ENCODE results near the gene MTRF1L. TPM values are rescaled to one million over a fixed set of nuclear protein-coding genes. Genes with fewer than 3 reads are reported as not detected.

MTRF1L gene, protein sequence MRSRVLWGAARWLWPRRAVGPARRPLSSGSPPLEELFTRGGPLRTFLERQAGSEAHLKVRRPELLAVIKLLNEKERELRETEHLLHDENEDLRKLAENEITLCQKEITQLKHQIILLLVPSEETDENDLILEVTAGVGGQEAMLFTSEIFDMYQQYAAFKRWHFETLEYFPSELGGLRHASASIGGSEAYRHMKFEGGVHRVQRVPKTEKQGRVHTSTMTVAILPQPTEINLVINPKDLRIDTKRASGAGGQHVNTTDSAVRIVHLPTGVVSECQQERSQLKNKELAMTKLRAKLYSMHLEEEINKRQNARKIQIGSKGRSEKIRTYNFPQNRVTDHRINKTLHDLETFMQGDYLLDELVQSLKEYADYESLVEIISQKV
- total RNA-seq: 10 to 100 TPM; 14.2 to 17.3 TPM

DNA sequence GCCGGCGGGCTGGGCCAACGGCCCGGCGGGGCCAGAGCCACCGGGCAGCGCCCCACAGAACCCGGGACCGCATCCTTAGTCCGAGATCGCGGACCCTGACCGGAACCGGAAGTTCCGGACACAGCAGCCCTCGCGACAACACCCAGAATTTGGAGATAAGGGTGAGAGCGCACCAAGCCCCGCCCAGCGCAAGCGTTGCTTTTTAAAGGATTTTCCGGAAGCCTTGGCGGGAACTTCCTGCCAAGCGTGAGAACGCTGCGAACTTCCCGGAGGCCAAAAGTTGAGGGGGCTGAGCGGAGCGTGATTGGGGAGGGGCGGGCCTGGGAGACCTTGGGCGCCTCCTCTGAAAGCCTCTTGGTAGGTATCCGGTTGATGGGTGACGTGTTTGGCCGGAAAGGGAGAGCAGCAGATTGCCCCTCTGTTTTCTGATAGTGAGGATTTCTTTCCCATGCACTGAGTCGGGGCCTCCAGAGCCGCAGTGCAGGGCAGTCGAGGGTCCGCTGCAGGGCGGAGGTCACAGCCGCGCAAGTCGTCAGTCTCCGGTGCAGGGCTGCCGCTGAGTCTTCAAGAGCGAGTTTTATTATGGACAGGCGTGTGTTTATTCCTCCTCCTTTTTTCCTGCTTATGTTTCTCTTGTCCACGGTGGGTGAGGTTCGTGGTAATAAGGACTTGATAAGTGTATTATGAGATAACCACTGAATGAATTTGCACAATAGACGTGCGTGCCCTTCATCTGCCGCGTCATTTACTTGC is at the start of gene MTRF1L:
TSS of gene MTRF1L (minus strand) at position 97 of the 753 bp plus-strand sequence. CDS start at position 73, 24 bp downstream.
- Mint-ChIP-seq H3K9me3 (peaks cover 0 to 4% of the 10 kb centered on the region in 2 donors), H3K36me3 (peaks cover 19 to 33% of the 10 kb centered on the region in 2 donors), H3K27ac (peak within 1 kb of the TSS; percentile 94 to 96)
- DNase-seq (ENCODE audit: low spot score in 2 of 2) (peak; percentile 83 to 92), ATAC-seq (peak; percentile 94 to 95)

DNA sequence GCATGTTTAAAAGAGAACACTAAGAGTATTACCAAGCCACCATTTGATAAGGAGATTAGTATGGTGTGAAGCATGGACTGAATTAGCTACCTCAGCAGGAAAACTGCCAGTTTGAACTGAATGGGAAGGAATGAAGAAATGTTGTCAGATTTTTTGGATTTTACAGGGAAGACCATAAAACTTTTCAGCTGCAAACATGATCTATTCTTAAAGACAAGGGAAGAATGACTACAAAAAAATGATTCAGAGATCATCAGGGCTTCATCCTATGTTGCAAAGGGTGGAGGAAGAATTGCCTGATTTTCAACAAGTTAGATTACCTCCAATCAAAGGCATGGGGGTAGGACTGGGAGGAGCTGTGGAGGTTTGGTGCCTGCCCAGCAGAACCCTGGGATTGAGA is 49.3 kb upstream of the MTRF1L start:
- no peak overlapping the region for H3K27ac Mint-ChIP-seq
- H3K9me3 Mint-ChIP-seq: peaks cover 5 to 8% of the 10 kb centered on the region in 2 donors
- ATAC-seq (no peak), DNase-seq (ENCODE audit: low spot score in 2 of 2) (no peak)
- peaks cover 0 to 6% of the 10 kb centered on the region in 2 donors for H3K36me3 Mint-ChIP-seq

DNA sequence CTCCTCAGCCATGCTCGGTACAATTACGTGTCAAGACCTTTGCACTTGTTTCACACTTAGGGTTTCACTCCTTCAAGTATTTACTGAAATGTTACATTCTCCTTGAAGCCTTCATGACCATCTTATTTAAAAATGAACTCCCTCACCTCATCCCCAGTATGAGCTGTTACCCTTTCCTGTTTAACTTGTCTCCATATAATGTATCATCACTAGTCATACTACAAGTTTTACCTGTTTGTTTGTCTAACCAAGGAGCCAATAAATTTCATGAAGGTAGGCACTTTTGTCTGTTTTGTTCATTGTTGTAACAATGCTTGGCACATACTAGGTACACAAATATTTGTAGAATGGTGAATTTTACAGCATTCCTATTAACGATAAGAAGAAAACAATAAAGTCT is 46.1 kb upstream of the MTRF1L start:
- Mint-ChIP-seq H3K9me3 (peaks cover 5 to 8% of the 10 kb centered on the region in 2 donors), H3K27ac (no peak overlapping the region), H3K36me3 (peaks cover 0 to 6% of the 10 kb centered on the region in 2 donors)
- DNase-seq (ENCODE audit: low spot score in 2 of 2): no peak
- ATAC-seq: no peak

DNA sequence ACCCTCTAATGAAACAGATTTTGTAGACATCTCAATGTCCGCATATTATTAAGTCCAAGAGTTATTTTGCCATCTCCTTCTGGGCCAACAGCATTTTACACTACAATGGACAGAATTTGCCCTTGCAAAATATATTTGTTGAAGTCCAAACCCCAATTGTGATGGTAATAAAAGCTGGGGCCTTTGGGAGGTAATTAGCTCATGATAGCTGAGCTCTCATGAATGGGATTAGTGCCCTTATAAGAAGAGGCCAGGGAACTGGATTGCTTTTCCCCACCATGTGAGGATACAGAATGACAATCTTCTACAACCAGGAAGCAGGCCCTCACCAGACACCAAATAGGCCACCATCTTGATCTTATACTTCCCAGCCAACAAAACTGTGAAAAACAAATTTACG is 44.9 kb upstream of the MTRF1L start:
- Mint-ChIP-seq H3K9me3 (peaks cover 5 to 8% of the 10 kb centered on the region in 2 donors), H3K36me3 (peaks cover 0 to 6% of the 10 kb centered on the region in 2 donors), H3K27ac (no peak overlapping the region)
- DNase-seq (ENCODE audit: low spot score in 2 of 2) (no peak), ATAC-seq (no peak)

DNA sequence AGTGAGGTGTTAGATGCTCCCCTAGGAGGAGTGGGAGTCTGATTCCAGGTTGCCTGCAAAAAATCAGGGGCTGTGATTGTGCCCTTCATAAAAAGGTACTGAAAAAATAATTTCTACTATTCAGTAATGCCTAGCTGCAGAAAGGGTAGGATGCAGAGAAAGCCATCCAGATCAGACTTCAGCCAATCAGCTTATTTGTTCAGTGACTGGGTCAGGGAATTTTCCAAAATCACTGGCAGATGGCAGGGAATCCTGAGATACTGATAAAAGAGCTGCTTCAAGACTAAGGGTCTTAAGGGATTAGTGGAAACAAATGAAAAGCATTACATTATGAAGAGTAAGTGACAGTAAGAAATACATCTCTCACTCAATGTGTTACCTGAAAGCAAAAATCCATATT is 42.8 kb upstream of the MTRF1L start:
- no peak for ATAC-seq
- peaks cover 0 to 8% of the 10 kb centered on the region in 2 donors for H3K9me3 Mint-ChIP-seq
- H3K36me3 Mint-ChIP-seq: no peaks in the 10 kb centered on the region
- H3K27ac Mint-ChIP-seq: no peak overlapping the region
- DNase-seq (ENCODE audit: low spot score in 2 of 2): no peak

DNA sequence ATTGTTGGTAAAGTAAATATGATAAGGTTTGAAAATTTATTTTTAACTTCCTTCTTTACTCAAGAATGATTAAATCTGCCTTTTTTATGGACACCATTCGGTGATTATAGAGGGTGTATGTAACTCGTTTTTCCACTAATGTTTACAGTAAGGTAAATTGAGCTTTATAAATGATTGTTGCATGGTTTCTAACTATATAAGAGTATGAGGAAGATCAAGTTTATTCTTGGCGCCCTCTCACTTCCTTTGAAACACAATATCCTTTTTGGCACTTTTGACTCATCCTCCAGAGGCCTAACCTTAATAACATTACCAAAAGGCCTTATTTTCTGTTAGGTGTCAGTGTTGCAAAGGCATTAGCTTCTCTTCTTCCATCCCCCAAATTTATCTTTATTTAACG is 41.8 kb upstream of the MTRF1L start:
- ATAC-seq (no peak), DNase-seq (ENCODE audit: low spot score in 2 of 2) (no peak)
- no peaks in the 10 kb centered on the region for H3K36me3 Mint-ChIP-seq
- H3K9me3 Mint-ChIP-seq: peaks cover 0 to 8% of the 10 kb centered on the region in 2 donors
- no peak overlapping the region for H3K27ac Mint-ChIP-seq

DNA sequence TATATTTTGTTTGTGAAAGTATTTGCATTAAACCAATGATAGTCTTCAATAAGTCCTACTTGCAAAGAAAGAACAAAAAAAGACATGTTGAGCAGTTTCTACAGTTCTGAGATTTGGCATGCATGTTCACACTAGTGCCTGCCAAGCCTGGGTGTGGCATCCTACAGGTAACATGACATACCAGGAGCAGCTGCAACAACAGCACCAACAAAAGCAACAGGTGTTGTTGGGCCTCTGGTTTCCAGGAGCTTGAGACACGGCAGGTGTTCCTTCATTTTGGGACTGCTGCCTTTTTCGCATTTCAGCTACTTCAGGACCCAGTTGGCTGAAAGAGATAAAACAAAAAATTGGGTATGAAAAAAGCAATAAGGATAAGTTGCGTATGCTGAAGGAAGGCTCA is 41.2 kb upstream of the MTRF1L start:
- DNase-seq (ENCODE audit: low spot score in 2 of 2) (no peak), ATAC-seq (no peak)
- no peaks in the 10 kb centered on the region for H3K36me3 Mint-ChIP-seq
- peaks cover 0 to 8% of the 10 kb centered on the region in 2 donors for H3K9me3 Mint-ChIP-seq
- no peak overlapping the region for H3K27ac Mint-ChIP-seq

DNA sequence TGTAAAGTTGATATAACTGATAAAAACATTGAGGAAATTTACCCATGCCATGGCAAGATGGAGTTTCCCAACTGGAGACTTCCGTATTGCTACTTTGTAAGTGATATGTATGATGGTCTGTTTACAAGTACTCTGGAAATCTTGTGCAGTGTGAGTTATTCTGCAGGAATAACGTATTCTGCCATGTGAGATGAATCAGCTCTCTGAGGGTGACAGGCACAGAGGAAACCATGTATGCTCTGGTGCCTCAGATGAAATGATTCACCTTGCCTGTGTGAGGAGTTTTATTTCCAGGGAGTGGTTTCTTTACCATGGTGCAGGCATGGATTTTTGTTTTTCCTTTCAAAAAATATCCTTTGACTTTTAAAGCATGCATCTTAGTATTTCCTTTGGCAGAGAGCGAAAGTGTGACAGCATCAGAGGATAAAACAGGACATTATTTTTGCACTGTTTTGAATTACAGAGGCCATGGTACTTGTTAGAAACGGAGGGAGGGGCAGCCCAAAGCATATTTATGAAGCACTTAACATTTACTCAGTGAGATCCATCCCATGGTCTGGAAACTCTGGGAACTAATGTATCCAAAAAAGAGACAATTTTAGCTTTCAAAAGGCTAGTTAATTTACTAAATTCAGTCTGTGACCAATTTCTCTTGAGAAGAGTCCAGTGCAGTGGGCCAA is 36.0 kb upstream of the MTRF1L start:
- Mint-ChIP-seq H3K27ac (no peak overlapping the region), H3K36me3 (no peaks in the 10 kb centered on the region), H3K9me3 (no peaks in the 10 kb centered on the region)
- no peak for DNase-seq (ENCODE audit: low spot score in 2 of 2)
- ATAC-seq: no peak

DNA sequence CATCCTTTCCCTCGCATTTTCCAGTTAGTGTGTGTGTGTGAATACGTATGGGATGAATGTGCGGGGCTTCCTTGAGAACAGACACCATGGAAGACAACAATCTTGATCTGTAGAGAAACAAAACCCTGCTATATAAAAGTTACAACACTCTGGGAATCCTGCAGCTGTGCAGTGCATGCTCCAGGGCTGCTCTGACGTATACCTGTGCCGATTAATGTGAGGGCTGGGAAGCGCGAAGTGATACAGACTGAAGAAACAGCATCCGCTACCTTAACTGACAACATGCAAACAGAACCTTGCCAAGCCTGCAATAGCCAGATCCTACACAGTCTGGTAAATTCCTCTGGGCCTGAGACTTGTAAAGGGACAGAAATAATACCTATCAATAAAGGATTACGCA is 31.6 kb upstream of the MTRF1L start:
- H3K27ac Mint-ChIP-seq: no peak overlapping the region
- ATAC-seq (no peak), DNase-seq (ENCODE audit: low spot score in 2 of 2) (no peak)
- H3K36me3 Mint-ChIP-seq: no peaks in the 10 kb centered on the region
- H3K9me3 Mint-ChIP-seq: no peaks in the 10 kb centered on the region

DNA sequence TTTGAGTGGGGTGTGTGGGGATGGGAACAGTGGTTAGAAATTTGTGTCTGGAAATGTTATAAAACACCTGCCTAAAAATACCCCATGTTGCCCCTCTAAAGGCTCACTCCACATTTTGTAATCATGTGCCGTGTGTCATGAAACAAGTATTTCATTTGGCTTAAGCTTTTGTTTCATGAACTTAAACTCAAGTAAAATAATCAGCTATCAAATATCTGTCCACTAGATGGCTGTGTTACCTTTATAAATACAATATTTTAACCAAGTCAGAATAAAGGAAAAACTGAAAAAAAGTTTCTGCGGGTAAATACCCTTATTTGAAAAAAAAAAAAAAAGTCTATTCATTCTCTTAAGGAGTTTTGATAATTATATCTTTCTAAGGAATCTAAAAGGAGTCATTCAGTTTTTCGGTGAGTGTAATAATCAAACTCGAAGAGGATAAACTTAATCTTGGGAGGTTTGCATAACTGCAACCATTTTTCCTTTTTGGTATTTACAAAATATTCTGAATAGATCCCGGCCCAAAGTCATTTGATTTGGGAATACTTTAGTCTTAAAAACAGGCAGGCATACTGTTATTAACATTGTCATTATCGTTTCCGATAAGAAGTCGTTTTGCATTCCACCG is 29.9 kb upstream of the MTRF1L start:
- H3K27ac Mint-ChIP-seq: no peak overlapping the region
- ATAC-seq: no peak
- H3K9me3 Mint-ChIP-seq: no peaks in the 10 kb centered on the region
- no peak for DNase-seq (ENCODE audit: low spot score in 2 of 2)
- no peaks in the 10 kb centered on the region for H3K36me3 Mint-ChIP-seq

DNA sequence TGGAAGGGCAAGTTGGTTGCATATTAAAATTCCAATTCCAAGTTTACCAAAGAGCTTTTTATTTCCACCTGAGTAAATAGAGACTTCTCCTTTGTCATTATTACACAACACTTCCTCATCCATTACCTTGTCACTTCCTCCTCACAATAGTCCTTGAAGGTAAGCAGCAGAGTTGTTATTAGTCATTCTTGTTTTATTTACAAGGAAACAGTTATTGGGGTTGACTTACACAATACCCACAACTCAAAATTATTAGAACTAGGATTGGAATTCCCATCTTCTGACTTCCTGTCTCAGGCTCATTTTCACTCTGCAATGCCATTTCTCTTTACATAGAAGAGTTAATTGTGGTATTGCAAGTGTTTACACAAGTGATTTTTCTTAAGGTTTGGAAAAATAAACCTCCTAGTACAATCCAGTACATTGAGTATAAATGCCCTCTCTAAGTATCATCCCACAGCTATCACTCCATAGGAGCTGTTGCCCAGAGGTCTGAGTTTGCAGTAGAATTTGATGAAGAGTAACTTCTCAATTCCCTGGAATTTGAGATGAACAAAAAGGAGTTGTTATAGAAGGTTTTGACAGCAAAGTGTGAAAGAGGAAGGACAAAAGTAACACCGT is 28.9 kb upstream of the MTRF1L start:
- no peaks in the 10 kb centered on the region for H3K9me3 Mint-ChIP-seq
- H3K36me3 Mint-ChIP-seq: no peaks in the 10 kb centered on the region
- no peak overlapping the region for H3K27ac Mint-ChIP-seq
- no peak for DNase-seq (ENCODE audit: low spot score in 2 of 2)
- ATAC-seq: no peak

DNA sequence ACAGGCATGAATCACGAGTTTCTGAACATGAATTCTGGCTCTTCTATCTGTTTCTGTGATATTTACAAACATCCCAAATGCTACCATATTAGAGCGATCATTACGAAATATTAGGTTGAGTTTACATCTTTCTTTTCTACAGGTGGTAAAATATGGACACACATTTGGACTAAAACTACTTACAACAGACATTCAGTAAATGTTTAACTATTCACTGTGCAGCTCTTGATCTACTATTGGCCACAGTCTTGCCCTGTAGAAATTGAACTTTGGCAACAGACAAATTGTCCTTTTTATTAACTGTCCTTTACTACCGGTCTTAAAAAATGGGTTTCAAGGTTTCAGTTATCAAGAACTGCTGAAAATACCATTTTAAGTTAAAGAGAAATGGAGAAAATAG is 26.5 kb upstream of the MTRF1L start:
- H3K27ac Mint-ChIP-seq: no peak overlapping the region
- no peaks in the 10 kb centered on the region for H3K36me3 Mint-ChIP-seq
- no peaks in the 10 kb centered on the region for H3K9me3 Mint-ChIP-seq
- DNase-seq (ENCODE audit: low spot score in 2 of 2): no peak
- ATAC-seq: no peak

DNA sequence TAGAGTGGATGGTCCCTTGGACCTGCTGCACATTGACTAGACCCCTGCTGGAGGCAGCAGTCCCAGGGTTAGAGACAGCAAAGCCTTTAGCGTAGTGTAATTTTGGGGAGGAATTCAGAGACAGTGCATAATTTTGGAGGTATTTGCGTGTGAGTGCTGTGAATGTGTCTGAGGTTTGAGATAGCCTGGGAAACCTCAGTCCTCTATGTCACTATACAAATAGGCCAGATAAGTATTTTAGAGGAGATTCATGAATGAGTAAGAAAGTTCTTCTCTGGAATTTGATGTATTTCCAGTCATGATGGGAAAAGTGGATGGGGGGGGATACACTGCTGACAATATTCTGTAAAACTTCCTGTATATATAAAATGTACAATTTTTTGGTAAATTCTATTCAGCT is 25.8 kb upstream of the MTRF1L start:
- Mint-ChIP-seq H3K36me3 (no peaks in the 10 kb centered on the region), H3K9me3 (no peaks in the 10 kb centered on the region), H3K27ac (no peak overlapping the region)
- DNase-seq (ENCODE audit: low spot score in 2 of 2): no peak
- no peak for ATAC-seq

DNA sequence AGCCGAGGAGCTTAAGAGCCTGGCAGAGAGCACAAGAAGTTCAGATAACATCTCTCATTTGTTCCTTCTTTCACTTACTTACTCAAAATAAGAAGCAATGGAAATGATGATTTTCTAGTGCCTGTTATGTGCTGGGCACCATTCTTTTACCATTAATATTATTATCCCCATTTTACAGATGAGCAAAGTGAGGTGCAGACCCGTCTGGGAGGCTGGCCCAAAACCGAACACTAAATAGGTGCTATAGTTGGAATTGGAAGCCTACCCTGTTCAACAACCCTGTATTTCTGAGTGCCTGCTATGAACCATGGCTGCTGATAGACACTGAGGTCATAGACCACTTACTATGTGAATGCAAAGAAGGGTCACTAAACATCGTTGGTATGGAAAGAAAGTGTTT is 25.0 kb upstream of the MTRF1L start:
- Mint-ChIP-seq H3K9me3 (no peaks in the 10 kb centered on the region), H3K36me3 (no peaks in the 10 kb centered on the region), H3K27ac (no peak overlapping the region)
- no peak for DNase-seq (ENCODE audit: low spot score in 2 of 2)
- ATAC-seq: no peak

DNA sequence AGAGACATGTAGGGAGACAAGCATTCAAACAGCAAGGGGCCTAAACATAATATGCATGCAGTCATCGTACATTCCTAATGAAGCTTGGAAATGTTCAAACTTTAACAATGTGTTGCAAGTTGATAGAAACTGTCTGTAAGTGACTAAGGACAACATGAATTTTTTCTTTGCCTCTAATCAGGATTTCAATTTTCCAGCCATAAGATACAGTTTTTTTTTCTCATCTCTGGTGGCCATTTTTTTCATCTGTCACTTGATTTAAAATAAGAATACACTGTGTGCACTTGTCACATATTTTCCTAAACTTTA is 22.2 kb upstream of the MTRF1L start:
- DNase-seq (ENCODE audit: low spot score in 2 of 2) (no peak), ATAC-seq (no peak)
- Mint-ChIP-seq H3K27ac (no peak overlapping the region), H3K36me3 (no peaks in the 10 kb centered on the region), H3K9me3 (no peaks in the 10 kb centered on the region)

DNA sequence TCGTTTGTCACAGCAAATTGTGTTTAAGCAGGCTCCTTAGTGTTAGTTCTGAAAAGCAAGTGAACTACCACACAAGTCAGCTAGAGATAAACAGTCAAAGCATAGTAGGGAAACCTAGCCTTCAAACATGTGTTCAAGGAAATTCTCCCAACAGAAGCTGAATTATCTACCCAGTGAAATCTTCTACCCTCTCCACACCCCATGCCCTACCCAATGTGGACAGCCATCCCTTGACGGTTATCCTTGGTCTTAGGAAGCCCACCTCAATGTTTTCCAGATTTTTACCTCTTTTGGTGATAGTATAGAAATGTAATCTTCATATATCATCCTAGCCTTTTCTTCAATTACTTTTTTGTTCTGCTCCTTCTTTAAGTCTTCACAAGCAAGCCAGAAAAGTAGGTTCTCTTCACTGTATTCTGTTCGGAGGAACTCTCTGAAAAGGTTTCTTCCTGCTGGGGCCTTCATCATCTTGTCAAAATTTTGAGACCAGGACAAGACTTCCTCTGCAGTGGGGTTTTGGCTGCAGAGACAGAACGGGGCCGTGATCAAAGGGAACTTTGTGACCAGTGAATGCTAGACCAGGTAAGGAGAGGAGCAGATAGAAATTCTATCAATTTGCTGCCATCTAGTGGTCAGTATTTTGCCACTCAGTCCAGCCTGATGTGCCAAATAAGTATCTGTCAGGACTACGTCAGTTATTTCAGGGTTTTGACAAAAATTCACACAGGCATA is 21.6 kb upstream of the MTRF1L start:
- no peaks in the 10 kb centered on the region for H3K9me3 Mint-ChIP-seq
- ATAC-seq: peak; percentile 98 to 99
- H3K36me3 Mint-ChIP-seq: no peaks in the 10 kb centered on the region
- H3K27ac Mint-ChIP-seq: no peak overlapping the region
- peak in 1 of 2 donors; percentile 38 for DNase-seq (ENCODE audit: low spot score in 2 of 2)
